Natural killer cell treated with Interleukin-12 subunit alpha and Interleukin-12 subunit beta and Interleukin-15 and Interleukin-18, amount 100 ng/mL, for 72 hours (primary cell): ENCODE results near the gene CARF. TPM values are rescaled to one million over a fixed set of nuclear protein-coding genes. Genes with fewer than 3 reads are reported as not detected.
"Not testable (repeated sequence)": the region's sequence is repeated elsewhere in the genome, so short reads cannot be mapped to it uniquely, and the experiment has no call there.

Source experiments
- ATAC-seq, 2 donors: fragments of 150-1000 bp; cut with Tn5 transposase in 1 of 2; sonication (Bioruptor Pico), chemical (Tn5 transposase) in 1 of 2; 2 replicates each; pipeline ENCODE4 v1.10.0; 2021
- DNase-seq: peaks from one replicate; pipeline ENCODE4 v3.0.0; 2022; ENCODE audit warnings: low spot score
- H3K27ac Mint-ChIP-seq, 2 donors: 1 replicate in 1 of 2; 2 replicates in 1 of 2; pipeline ENCODE4 v1.8.0; 2022; ENCODE audit warnings: mixed read lengths in 2 of 2, mild to moderate bottlenecking in 1 of 2, moderate library complexity in 1 of 2
- H3K27me3 Mint-ChIP-seq, 2 donors: 1 replicate in 1 of 2; 2 replicates in 1 of 2; pipeline ENCODE4 v1.8.0; 2022; ENCODE audit warnings: mixed read lengths in 2 of 2
- H3K36me3 Mint-ChIP-seq: one replicate; pipeline ENCODE4 v1.8.0; 2022; ENCODE audit warnings: mixed read lengths
- H3K4me1 Mint-ChIP-seq, 2 donors: 1 replicate in 1 of 2; 2 replicates in 1 of 2; pipeline ENCODE4 v1.8.0; 2022; ENCODE audit warnings: low read depth in 2 of 2, mixed read lengths in 2 of 2, mild to moderate bottlenecking in 1 of 2
- H3K4me3 Mint-ChIP-seq: one replicate; pipeline ENCODE4 v1.8.0; 2022; ENCODE audit warnings: mixed read lengths
- H3K9me3 Mint-ChIP-seq: 2 replicates; pipeline ENCODE4 v1.8.0; 2022; ENCODE audit warnings: mixed read lengths
- total RNA-seq, 2 donors: library from RNA; stranded (reverse); gene quantifications; one replicate each; pipeline ENCODE4 v1.2.3, GENCODE V29; 2022

Gene CARF
- total RNA-seq, 2 donors from 2014 or later: 3.4 to 4.7 TPM

GRCh38 chr2:202911203-202911511 is 918 bp upstream of the CARF start:
- Mint-ChIP-seq H3K4me3 (peak overlapping the region; percentile 98), H3K27me3 (no peaks in the 10 kb centered on the region)
- peak in 1 of 2 donors; percentile 4 for ATAC-seq

GRCh38 chr2:202912342-202913201 is 497 bp downstream of the CARF start:
- not testable (repeated sequence) for H3K36me3 Mint-ChIP-seq, H3K9me3 Mint-ChIP-seq, H3K27me3 Mint-ChIP-seq, DNase-seq
- ATAC-seq: peak; percentile 86
- H3K4me3 Mint-ChIP-seq: peak overlapping the region; percentile 98
- H3K4me1 Mint-ChIP-seq: peaks cover 15 to 21% of the 10 kb centered on the region in 2 donors
- peak overlapping the region; percentile 96 to 98 for H3K27ac Mint-ChIP-seq

More at GRCh38 chr2:202911203-202911511, 918 bp upstream of the CARF start:
- no peak for DNase-seq
- Mint-ChIP-seq H3K4me1 (peaks cover 15 to 21% of the 10 kb centered on the region in 2 donors), H3K36me3 (peaks cover 2% of the 10 kb centered on the region), H3K9me3 (no peaks in the 10 kb centered on the region), H3K27ac (peak overlapping the region; percentile 96 to 98)

- Mint-ChIP-seq H3K36me3 (no peaks in the 10 kb centered on the region), H3K27ac (no peak overlapping the region), H3K4me3 (no peak overlapping the region), H3K27me3 (no peaks in the 10 kb centered on the region), H3K9me3 (no peaks in the 10 kb centered on the region), H3K4me1 (no peaks in the 10 kb centered on the region)
- ATAC-seq: no peak
- no peak for DNase-seq
Observed at GRCh38 chr2:202918860-202919259, 6.8 kb downstream of the CARF start.

- peaks cover 0 to 7% of the 10 kb centered on the region in 2 donors for H3K4me1 Mint-ChIP-seq
- peak; percentile 24 to 31 for ATAC-seq
- H3K4me3 Mint-ChIP-seq: no peak overlapping the region
- no peak for DNase-seq
- H3K27ac Mint-ChIP-seq: no peak overlapping the region
- no peaks in the 10 kb centered on the region for H3K36me3 Mint-ChIP-seq
- no peaks in the 10 kb centered on the region for H3K27me3 Mint-ChIP-seq
- no peaks in the 10 kb centered on the region for H3K9me3 Mint-ChIP-seq
Observed at GRCh38 chr2:202932425-202933138, 20.5 kb downstream of the CARF start.

- no peak for ATAC-seq
- Mint-ChIP-seq H3K27ac (no peak overlapping the region), H3K4me1 (peaks cover 0 to 7% of the 10 kb centered on the region in 2 donors), H3K36me3 (no peaks in the 10 kb centered on the region), H3K9me3 (no peaks in the 10 kb centered on the region), H3K4me3 (no peak overlapping the region), H3K27me3 (no peaks in the 10 kb centered on the region)
- DNase-seq: no peak
Observed at GRCh38 chr2:202933139-202933510, 21.1 kb downstream of the CARF start.

GRCh38 chr2:202933958-202934357 is 21.9 kb downstream of the CARF start:
- Mint-ChIP-seq H3K36me3 (no peaks in the 10 kb centered on the region), H3K9me3 (no peaks in the 10 kb centered on the region), H3K27ac (no peak overlapping the region), H3K27me3 (no peaks in the 10 kb centered on the region), H3K4me3 (no peak overlapping the region), H3K4me1 (peaks cover 0 to 7% of the 10 kb centered on the region in 2 donors)
- DNase-seq (no peak), ATAC-seq (no peak)

GRCh38 chr2:202934456-202934855 is 22.4 kb downstream of the CARF start:
- peaks cover 0 to 7% of the 10 kb centered on the region in 2 donors for H3K4me1 Mint-ChIP-seq
- H3K27me3 Mint-ChIP-seq: no peaks in the 10 kb centered on the region
- no peaks in the 10 kb centered on the region for H3K9me3 Mint-ChIP-seq
- H3K27ac Mint-ChIP-seq: no peak overlapping the region
- ATAC-seq: no peak
- DNase-seq: no peak
- no peaks in the 10 kb centered on the region for H3K36me3 Mint-ChIP-seq
- H3K4me3 Mint-ChIP-seq: no peak overlapping the region

GRCh38 chr2:202938960-202939359 is 26.9 kb downstream of the CARF start:
- Mint-ChIP-seq H3K27ac (no peak overlapping the region), H3K4me1 (no peaks in the 10 kb centered on the region), H3K27me3 (no peaks in the 10 kb centered on the region), H3K9me3 (no peaks in the 10 kb centered on the region), H3K36me3 (no peaks in the 10 kb centered on the region), H3K4me3 (no peak overlapping the region)
- no peak for ATAC-seq
- DNase-seq: no peak

- Mint-ChIP-seq H3K27ac (no peak overlapping the region), H3K27me3 (no peaks in the 10 kb centered on the region), H3K4me3 (no peak overlapping the region), H3K36me3 (peaks cover 17% of the 10 kb centered on the region), H3K9me3 (peaks cover 4% of the 10 kb centered on the region), H3K4me1 (no peaks in the 10 kb centered on the region)
- no peak for ATAC-seq
- DNase-seq: no peak
Observed at GRCh38 chr2:202941771-202942170, 29.7 kb downstream of the CARF start.

- Mint-ChIP-seq H3K4me1 (no peaks in the 10 kb centered on the region), H3K4me3 (no peak overlapping the region), H3K27ac (no peak overlapping the region), H3K27me3 (no peaks in the 10 kb centered on the region), H3K36me3 (peaks cover 33% of the 10 kb centered on the region), H3K9me3 (peaks cover 4% of the 10 kb centered on the region)
- DNase-seq: no peak
- no peak for ATAC-seq
Observed at GRCh38 chr2:202944408-202944807, 32.3 kb downstream of the CARF start.

- DNase-seq (no peak), ATAC-seq (no peak)
- Mint-ChIP-seq H3K4me1 (no peaks in the 10 kb centered on the region), H3K4me3 (no peak overlapping the region), H3K36me3 (peaks cover 33% of the 10 kb centered on the region), H3K27ac (no peak overlapping the region), H3K27me3 (no peaks in the 10 kb centered on the region), H3K9me3 (peaks cover 4% of the 10 kb centered on the region)
Observed at GRCh38 chr2:202944816-202945215, 32.7 kb downstream of the CARF start.

- peaks cover 33% of the 10 kb centered on the region for H3K36me3 Mint-ChIP-seq
- no peak for ATAC-seq
- peaks cover 4% of the 10 kb centered on the region for H3K9me3 Mint-ChIP-seq
- no peak overlapping the region for H3K27ac Mint-ChIP-seq
- H3K27me3 Mint-ChIP-seq: no peaks in the 10 kb centered on the region
- no peak for DNase-seq
- no peak overlapping the region for H3K4me3 Mint-ChIP-seq
- H3K4me1 Mint-ChIP-seq: peaks cover 0 to under 1% of the 10 kb centered on the region in 2 donors
Observed at GRCh38 chr2:202945497-202945896, 33.4 kb downstream of the CARF start.

- peaks cover 33% of the 10 kb centered on the region for H3K36me3 Mint-ChIP-seq
- H3K4me1 Mint-ChIP-seq, H3K27ac Mint-ChIP-seq, DNase-seq, H3K27me3 Mint-ChIP-seq, H3K9me3 Mint-ChIP-seq, H3K4me3 Mint-ChIP-seq, ATAC-seq: not testable (repeated sequence)
Observed at GRCh38 chr2:202949333-202949732, 37.3 kb downstream of the CARF start.

- DNase-seq: no peak
- no peak overlapping the region for H3K27ac Mint-ChIP-seq
- peaks cover 27% of the 10 kb centered on the region for H3K36me3 Mint-ChIP-seq
- peaks cover 0 to 2% of the 10 kb centered on the region in 2 donors for H3K4me1 Mint-ChIP-seq
- no peak overlapping the region for H3K4me3 Mint-ChIP-seq
- H3K27me3 Mint-ChIP-seq: no peaks in the 10 kb centered on the region
- peak in 1 of 2 donors; percentile 43 for ATAC-seq
- H3K9me3 Mint-ChIP-seq: peaks cover under 1% of the 10 kb centered on the region
Observed at GRCh38 chr2:202950592-202950991, 38.5 kb downstream of the CARF start.
